HCT116 (cell line): ENCODE data around the gene GPR157. TPM values are rescaled to one million over a fixed set of nuclear protein-coding genes. Genes with fewer than 3 reads are reported as not detected.

ENCODE experiments used
- ATAC-seq: fragments of 200-7000 bp; cut with Tn5 transposase; 2 replicates; pipeline ENCODE4 v1.9.1; 2020; ENCODE audit warnings: mild to moderate bottlenecking, moderate library complexity
- BruUV-seq: library from RNA; stranded (reverse); fragments of 400-500 nt; replicated peaks from 2 replicates; lab custom pipeline; 2021; lab: Mats Ljungman, UMichigan
- CTCF ChIA-PET: fragments of 300-600 bp; sonication (Branson Sonifier 250); formaldehyde crosslinking; loops from one replicate; lab custom pipeline; 2021; ENCODE audit warnings: antibody characterized with exemption; lab: Charles Lee
- POLR2A ChIA-PET: fragments of 300-600, 350-600 bp; sonication (Branson Sonifier 250); formaldehyde crosslinking; loops from one replicate; lab custom pipeline; 2021; ENCODE audit warnings: antibody characterized with exemption; lab: Charles Lee
- RAD21 ChIA-PET, 2 experiments: fragments of 300-600 bp; sonication (Branson Sonifier 250); formaldehyde crosslinking; loops; one replicate each; lab custom pipeline; 2023; ENCODE audit warnings: low total read pairs in 2 of 2; ENCODE audit not compliant: uncharacterized antibody in 2 of 2, unreplicated experiment in 2 of 2, low non-redundant PET in 1 of 2; lab: Charles Lee
- DNase-seq: peaks from one replicate; pipeline ENCODE4 v3.0.0-alpha.2; 2010; ENCODE audit warnings: low read depth, low spot score
- H2AFZ ChIP-seq: fragments of 200-600 bp; shearing (Covaris generic), sonication (generic); 2 replicates; pipeline ENCODE4 v1.6.1; 2017; ENCODE audit warnings: low read depth, mixed run types, mixed read lengths, antibody characterized with exemption, low read length; ENCODE audit not compliant: poor library complexity, severe bottlenecking
- H3K27ac ChIP-seq: 2 replicates; pipeline ENCODE4 v1.5.1; 2012; ENCODE audit warnings: low read depth, low read length
- H3K27me3 ChIP-seq: fragments of 200-600 bp; sonication (generic); 2 replicates; pipeline ENCODE4 v1.6.1; 2016; ENCODE audit warnings: mixed run types, low read length, mixed read lengths; ENCODE audit not compliant: insufficient read depth
- H3K36me3 ChIP-seq, 2 experiments: fragments of 200-500 bp in 1 of 2; fragments of 200-600 bp in 1 of 2; sonication (Bioruptor generic) in 1 of 2; sonication (generic) in 1 of 2; 2 replicates each; pipeline versions ENCODE4 v1.5.1 to v1.6.1; 2014 to 2016; ENCODE audit warnings: low read length in 2 of 2, inconsistent platforms in 1 of 2, mixed read lengths in 1 of 2, mixed run types in 1 of 2; ENCODE audit not compliant: insufficient read depth in 2 of 2, control insufficient read depth in 1 of 2
- H3K4me1 ChIP-seq, 2 experiments: fragments of 200-600 bp in 1 of 2; sonication (generic) in 1 of 2; 2 replicates each; pipeline versions ENCODE4 v1.5.1 to v1.6.1; 2012 to 2017; ENCODE audit warnings: low read length in 2 of 2, inconsistent platforms in 1 of 2, mild to moderate bottlenecking in 1 of 2, mixed read lengths in 1 of 2, mixed run types in 1 of 2, moderate library complexity in 1 of 2; ENCODE audit not compliant: insufficient read depth in 2 of 2, control insufficient read depth in 1 of 2
- H3K4me2 ChIP-seq: fragments of 200-600 bp; sonication (generic); 2 replicates; pipeline ENCODE4 v1.6.1; 2017; ENCODE audit warnings: mixed run types, low read length, mixed read lengths
- H3K4me3 ChIP-seq, 2 experiments: fragments of 200-600 bp in 1 of 2; sonication (generic) in 1 of 2; replicated peaks in 1 of 2; 2 replicates each; pipeline ENCODE4 v1.5.1; 2011 to 2016; ENCODE audit warnings: low read length in 2 of 2, control low read depth in 1 of 2, low read depth in 1 of 2, mild to moderate bottlenecking in 1 of 2, mixed read lengths in 1 of 2, mixed run types in 1 of 2
- H3K79me2 ChIP-seq: fragments of 200-600 bp; sonication (generic); 2 replicates; pipeline ENCODE4 v1.6.1; 2017; ENCODE audit warnings: mild to moderate bottlenecking, mixed run types, low read length, moderate library complexity, mixed read lengths; ENCODE audit not compliant: insufficient read depth
- H3K9ac ChIP-seq: fragments of 200-600 bp; sonication (generic); 2 replicates; pipeline ENCODE4 v1.6.1; 2016; ENCODE audit warnings: low read length, mixed read lengths
- H3K9me2 ChIP-seq: fragments of 200-600 bp; sonication (generic), shearing (Covaris generic); 2 replicates; pipeline ENCODE4 v1.6.1; 2017; ENCODE audit warnings: mixed run types, mild to moderate bottlenecking, moderate library complexity; ENCODE audit not compliant: insufficient read depth
- H3K9me3 ChIP-seq, 2 experiments: fragments of 200-500 bp in 1 of 2; fragments of 200-600 bp in 1 of 2; sonication (Bioruptor generic) in 1 of 2; sonication (generic) in 1 of 2; 2 replicates each; pipeline ENCODE4 v1.6.1; 2014 to 2017; ENCODE audit warnings: low read length in 2 of 2, mixed read lengths in 2 of 2, inconsistent platforms in 1 of 2, low read depth in 1 of 2, mild to moderate bottlenecking in 1 of 2, mixed run types in 1 of 2, moderate library complexity in 1 of 2; ENCODE audit not compliant: control insufficient read depth in 1 of 2, insufficient read depth in 1 of 2
- H4K20me1 ChIP-seq: fragments of 200-600 bp; sonication (generic), shearing (Covaris generic); 2 replicates; pipeline ENCODE4 v1.6.1; 2017; ENCODE audit warnings: mixed run types, mild to moderate bottlenecking, moderate library complexity; ENCODE audit not compliant: insufficient read depth
- EGR1 ChIP-seq: IDR thresholded peaks from 2 replicates; pipeline ENCODE4 v1.6.1; 2012; ENCODE audit warnings: low read depth
- EZH2phosphoT487 ChIP-seq: fragments of 200-600 bp; IDR thresholded peaks from 2 replicates; pipeline ENCODE4 v1.6.1; 2018; ENCODE audit warnings: antibody characterized with exemption, borderline replicate concordance
- FOSL1 ChIP-seq: IDR thresholded peaks from 2 replicates; pipeline ENCODE4 v1.6.1; 2012; ENCODE audit warnings: low read depth
- REST ChIP-seq: IDR thresholded peaks from 2 replicates; pipeline ENCODE4 v1.6.1; 2012; ENCODE audit warnings: low read depth
- SP1 ChIP-seq: IDR thresholded peaks from 2 replicates; pipeline ENCODE4 v1.6.1; 2012; ENCODE audit warnings: low read depth
- intact Hi-C: fragments of 100-400 bp; cut with micrococcal nuclease; formaldehyde crosslinking; loops from 2 replicates; pipeline ENCODE4 v1.10.0; 2022
- total RNA-seq: library from RNA; stranded (reverse); gene quantifications from one replicate; pipeline ENCODE4 v1.2.1, GENCODE V29; 2021; ENCODE audit not compliant: unreplicated experiment

Gene GPR157
- total RNA-seq, 1 experiment from 2014 or later: 7.7 TPM

- H3K36me3 ChIP-seq: no peaks in the 10 kb centered on the region
- peak overlapping the region; percentile 14 for H3K9ac ChIP-seq
- peaks cover 11% of the 10 kb centered on the region; the same call in 1 of the 2 replicates for H3K79me2 ChIP-seq
- TF ChIP-seq SP1: peak; percentile 65
- peak; percentile 97 for TF ChIP-seq EGR1
- no peak for TF ChIP-seq FOSL1
- ChIA-PET CTCF (interaction anchor here (1.1 to 2.4 kb wide), 4 partner anchors 8 to 125 kb away, joined by 3 to 20 read pairs (median 4); no protein-coding TSS in a partner anchor), POLR2A (interaction anchor here (0.6 to 1.6 kb wide), 6 partner anchors 13 to 231 kb away, joined by 3 to 6 read pairs (median 3); no protein-coding TSS in a partner anchor), RAD21 (interaction anchor here in 1 of 2 experiments (0.6 kb wide), 1 partner anchor 48 kb away, joined by 3 read pairs; no protein-coding TSS in a partner anchor)
- intact Hi-C loops: no loop called here
- no TSS peak for BruUV-seq
- H3K9me2 ChIP-seq: no peaks in the 10 kb centered on the region
- peak; percentile 69 for DNase-seq
- H2AFZ ChIP-seq: no peak overlapping the region
- H3K4me3 ChIP-seq: peak overlapping the region; percentile 5 to 18; a peak in 1 of 4 replicates
- H3K27me3 ChIP-seq: no peaks in the 10 kb centered on the region
- peak overlapping the region; percentile 42 for H3K27ac ChIP-seq
- peak; percentile 79 for ATAC-seq
- H3K9me3 ChIP-seq: no peaks in the 10 kb centered on the region
- peaks cover 12 to 33% of the 10 kb centered on the region in 2 experiments for H3K4me1 ChIP-seq
- no peaks in the 10 kb centered on the region for H4K20me1 ChIP-seq
- H3K4me2 ChIP-seq: peak overlapping the region; percentile 61
Measured at GRCh38 chr1:9129266-9130041, 552 bp upstream of the GPR157 start.

- Histone ChIP-seq H3K27ac (peak overlapping the region; percentile 74), H3K9ac (peak overlapping the region; percentile 84), H3K4me2 (peak overlapping the region; percentile 99), H3K27me3 (no peaks in the 10 kb centered on the region), H3K36me3 (no peaks in the 10 kb centered on the region), H3K4me1 (peaks cover 12 to 33% of the 10 kb centered on the region in 2 experiments), H3K9me2 (no peaks in the 10 kb centered on the region), H3K9me3 (no peaks in the 10 kb centered on the region), H2AFZ (no peak overlapping the region), H3K4me3 (peak overlapping the region; percentile 74 to 92), H4K20me1 (no peaks in the 10 kb centered on the region), H3K79me2 (peaks cover 11% of the 10 kb centered on the region; the same call in 1 of the 2 replicates)
- ChIA-PET RAD21 (no interaction called here), POLR2A (no interaction called here), CTCF (interaction anchor here (2.4 kb wide), 1 partner anchor 14 kb away, joined by 20 read pairs; no protein-coding TSS in a partner anchor)
- TF ChIP-seq EZH2phosphoT487: no peak
- TF ChIP-seq REST: no peak
- ATAC-seq (peak; percentile 4; the same call in 1 of the 2 replicates), DNase-seq (no peak)
- BruUV-seq: no TSS peak
- intact Hi-C loops: no loop called here
Measured at GRCh38 chr1:9128166-9128519, 759 bp downstream of the GPR157 start.
